ENCODE results near the gene DOK5.

DOK5 gene

GRCh38 chr20:54577637-54578036, 102.2 kb downstream of the DOK5 start:
- H3K4me1 ChIP-seq (ENCODE audit: control insufficient read depth, insufficient read depth, low read length): no peaks in the 10 kb centered on the region
- H3K9me3 ChIP-seq (ENCODE audit: control insufficient read depth, low read length): no peaks in the 10 kb centered on the region
- H3K36me3 ChIP-seq (ENCODE audit: control insufficient read depth, insufficient read depth, low read length): no peaks in the 10 kb centered on the region
- H3K9ac ChIP-seq (ENCODE audit: low read length): no peak overlapping the region
- no peak overlapping the region for H3K4me3 ChIP-seq (ENCODE audit: low read length)
- no peaks in the 10 kb centered on the region for H3K27me3 ChIP-seq (ENCODE audit: control insufficient read depth, insufficient read depth, low read length)

- Histone ChIP-seq H3K27me3 (ENCODE audit: control insufficient read depth, insufficient read depth, low read length) (no peaks in the 10 kb centered on the region), H3K9me3 (ENCODE audit: control insufficient read depth, low read length) (no peaks in the 10 kb centered on the region), H3K36me3 (ENCODE audit: control insufficient read depth, insufficient read depth, low read length) (no peaks in the 10 kb centered on the region), H3K4me3 (ENCODE audit: low read length) (no peak overlapping the region), H3K9ac (ENCODE audit: low read length) (no peak overlapping the region), H3K4me1 (ENCODE audit: control insufficient read depth, insufficient read depth, low read length) (no peaks in the 10 kb centered on the region)
These were observed 109.8 kb downstream of the DOK5 start for GRCh38 chr20:54585217-54585616.

GRCh38 chr20:54587408-54587807, 112.0 kb downstream of the DOK5 start:
- Histone ChIP-seq H3K36me3 (ENCODE audit: control insufficient read depth, insufficient read depth, low read length) (no peaks in the 10 kb centered on the region), H3K9me3 (ENCODE audit: control insufficient read depth, low read length) (no peaks in the 10 kb centered on the region), H3K9ac (ENCODE audit: low read length) (no peak overlapping the region)

GRCh38 chr20:54589402-54590030, 114.1 kb downstream of the DOK5 start:
- Histone ChIP-seq H3K4me1 (ENCODE audit: control insufficient read depth, insufficient read depth, low read length) (no peaks in the 10 kb centered on the region), H3K36me3 (ENCODE audit: control insufficient read depth, insufficient read depth, low read length) (no peaks in the 10 kb centered on the region), H3K9ac (ENCODE audit: low read length) (no peak overlapping the region), H3K4me3 (ENCODE audit: low read length) (no peak overlapping the region), H3K9me3 (ENCODE audit: control insufficient read depth, low read length) (no peaks in the 10 kb centered on the region), H3K27me3 (ENCODE audit: control insufficient read depth, insufficient read depth, low read length) (no peaks in the 10 kb centered on the region)

More at GRCh38 chr20:54587408-54587807, 112.0 kb downstream of the DOK5 start:
- Histone ChIP-seq H3K4me3 (ENCODE audit: low read length) (no peak overlapping the region), H3K27me3 (ENCODE audit: control insufficient read depth, insufficient read depth, low read length) (no peaks in the 10 kb centered on the region), H3K4me1 (ENCODE audit: control insufficient read depth, insufficient read depth, low read length) (no peaks in the 10 kb centered on the region)

- Histone ChIP-seq H3K9me3 (ENCODE audit: control insufficient read depth, low read length) (no peaks in the 10 kb centered on the region), H3K4me1 (ENCODE audit: control insufficient read depth, insufficient read depth, low read length) (no peaks in the 10 kb centered on the region), H3K9ac (ENCODE audit: low read length) (no peak overlapping the region), H3K4me3 (ENCODE audit: low read length) (no peak overlapping the region), H3K36me3 (ENCODE audit: control insufficient read depth, insufficient read depth, low read length) (no peaks in the 10 kb centered on the region), H3K27me3 (ENCODE audit: control insufficient read depth, insufficient read depth, low read length) (no peaks in the 10 kb centered on the region)
These were observed 115.5 kb downstream of the DOK5 start for GRCh38 chr20:54590856-54591255.

GRCh38 chr20:54596651-54597050, 121.3 kb downstream of the DOK5 start:
- Histone ChIP-seq H3K4me1 (ENCODE audit: control insufficient read depth, insufficient read depth, low read length) (no peaks in the 10 kb centered on the region), H3K36me3 (ENCODE audit: control insufficient read depth, insufficient read depth, low read length) (no peaks in the 10 kb centered on the region), H3K9me3 (ENCODE audit: control insufficient read depth, low read length) (no peaks in the 10 kb centered on the region), H3K9ac (ENCODE audit: low read length) (no peak overlapping the region), H3K4me3 (ENCODE audit: low read length) (no peak overlapping the region), H3K27me3 (ENCODE audit: control insufficient read depth, insufficient read depth, low read length) (no peaks in the 10 kb centered on the region)

GRCh38 chr20:54598352-54598751, 123.0 kb downstream of the DOK5 start:
- Histone ChIP-seq H3K9ac (ENCODE audit: low read length) (no peak overlapping the region), H3K4me3 (ENCODE audit: low read length) (no peak overlapping the region), H3K9me3 (ENCODE audit: control insufficient read depth, low read length) (no peaks in the 10 kb centered on the region), H3K36me3 (ENCODE audit: control insufficient read depth, insufficient read depth, low read length) (no peaks in the 10 kb centered on the region), H3K27me3 (ENCODE audit: control insufficient read depth, insufficient read depth, low read length) (no peaks in the 10 kb centered on the region), H3K4me1 (ENCODE audit: control insufficient read depth, insufficient read depth, low read length) (no peaks in the 10 kb centered on the region)

GRCh38 chr20:54600634-54601033, 125.2 kb downstream of the DOK5 start:
- H3K27me3 ChIP-seq (ENCODE audit: control insufficient read depth, insufficient read depth, low read length): no peaks in the 10 kb centered on the region
- no peak overlapping the region for H3K9ac ChIP-seq (ENCODE audit: low read length)
- no peaks in the 10 kb centered on the region for H3K9me3 ChIP-seq (ENCODE audit: control insufficient read depth, low read length)
- no peaks in the 10 kb centered on the region for H3K4me1 ChIP-seq (ENCODE audit: control insufficient read depth, insufficient read depth, low read length)
- no peak overlapping the region for H3K4me3 ChIP-seq (ENCODE audit: low read length)
- no peaks in the 10 kb centered on the region for H3K36me3 ChIP-seq (ENCODE audit: control insufficient read depth, insufficient read depth, low read length)

- Histone ChIP-seq H3K27me3 (ENCODE audit: control insufficient read depth, insufficient read depth, low read length) (no peaks in the 10 kb centered on the region), H3K9ac (ENCODE audit: low read length) (no peak overlapping the region), H3K4me1 (ENCODE audit: control insufficient read depth, insufficient read depth, low read length) (no peaks in the 10 kb centered on the region), H3K36me3 (ENCODE audit: control insufficient read depth, insufficient read depth, low read length) (no peaks in the 10 kb centered on the region), H3K9me3 (ENCODE audit: control insufficient read depth, low read length) (no peaks in the 10 kb centered on the region), H3K4me3 (ENCODE audit: low read length) (no peak overlapping the region)
These were observed 126.6 kb downstream of the DOK5 start for GRCh38 chr20:54601831-54602515.

GRCh38 chr20:54605319-54605718, 129.9 kb downstream of the DOK5 start:
- H3K4me1 ChIP-seq (ENCODE audit: control insufficient read depth, insufficient read depth, low read length): no peaks in the 10 kb centered on the region
- no peak overlapping the region for H3K4me3 ChIP-seq (ENCODE audit: low read length)
- H3K9me3 ChIP-seq (ENCODE audit: control insufficient read depth, low read length): no peaks in the 10 kb centered on the region
- H3K36me3 ChIP-seq (ENCODE audit: control insufficient read depth, insufficient read depth, low read length): no peaks in the 10 kb centered on the region
- H3K9ac ChIP-seq (ENCODE audit: low read length): no peak overlapping the region
- no peaks in the 10 kb centered on the region for H3K27me3 ChIP-seq (ENCODE audit: control insufficient read depth, insufficient read depth, low read length)

GRCh38 chr20:54606380-54606779, 131.0 kb downstream of the DOK5 start:
- Histone ChIP-seq H3K9ac (ENCODE audit: low read length) (no peak overlapping the region), H3K4me3 (ENCODE audit: low read length) (no peak overlapping the region), H3K36me3 (ENCODE audit: control insufficient read depth, insufficient read depth, low read length) (no peaks in the 10 kb centered on the region)

GRCh38 chr20:54608039-54608745, 132.8 kb downstream of the DOK5 start:
- Histone ChIP-seq H3K4me1 (ENCODE audit: control insufficient read depth, insufficient read depth, low read length) (no peaks in the 10 kb centered on the region), H3K4me3 (ENCODE audit: low read length) (no peak overlapping the region), H3K9me3 (ENCODE audit: control insufficient read depth, low read length) (no peaks in the 10 kb centered on the region), H3K27me3 (ENCODE audit: control insufficient read depth, insufficient read depth, low read length) (no peaks in the 10 kb centered on the region), H3K9ac (ENCODE audit: low read length) (no peak overlapping the region), H3K36me3 (ENCODE audit: control insufficient read depth, insufficient read depth, low read length) (no peaks in the 10 kb centered on the region)

More at GRCh38 chr20:54606380-54606779, 131.0 kb downstream of the DOK5 start:
- Histone ChIP-seq H3K4me1 (ENCODE audit: control insufficient read depth, insufficient read depth, low read length) (no peaks in the 10 kb centered on the region), H3K27me3 (ENCODE audit: control insufficient read depth, insufficient read depth, low read length) (no peaks in the 10 kb centered on the region), H3K9me3 (ENCODE audit: control insufficient read depth, low read length) (no peaks in the 10 kb centered on the region)

Data from mucosa of stomach (tissue), 1 donor.